ENCODE measurements around the gene CCN6.

- TF ChIP-seq MAX (IDR thresholded peaks at IDR 0.05): no peak
- TF ChIP-seq CTCF (IDR thresholded peaks at IDR 0.05; ENCODE audit: low read depth, low read length, missing input control): no peak
- TF ChIP-seq NR2F2 (IDR thresholded peaks at IDR 0.05): no peak
- TF ChIP-seq REST (IDR thresholded peaks at IDR 0.05): no peak
- TF ChIP-seq JUND (IDR thresholded peaks at IDR 0.05): no peak
- no peak for TF ChIP-seq YY1 (IDR thresholded peaks at IDR 0.05)
- TF ChIP-seq FOXA1 (IDR thresholded peaks at IDR 0.05): no peak
- TF ChIP-seq RAD21 (IDR thresholded peaks at IDR 0.05): no peak
- no peak for TF ChIP-seq HNF4A (conservative IDR thresholded peaks at IDR 0.05)
- no peak for TF ChIP-seq TAF1 (conservative IDR thresholded peaks at IDR 0.05)
Observed at GRCh38 chr6:112049026-112049799, 4.7 kb upstream of the CCN6 start.

Measured in liver (tissue), 3 donors.